Esophagus muscularis mucosa (tissue), 3 donors: Measurements from ENCODE around the gene RHOBTB3.

Experiments used
- CTCF ChIP-seq, 3 experiments: fragments of 200-600 bp in 2 of 3; fragments of 450-650 bp in 1 of 3; sonication (generic) in 2 of 3; IDR thresholded peaks; one replicate each; pipeline ENCODE4 v1.5.1; 2017 to 2019; ENCODE audit warnings: antibody characterized with exemption in 3 of 3, mild to moderate bottlenecking in 2 of 3, moderate library complexity in 1 of 3
- POLR2AphosphoS5 ChIP-seq, 2 donors: sonication (generic); formaldehyde crosslinking; IDR thresholded peaks; one replicate each; pipeline ENCODE4 v1.6.1; 2017; ENCODE audit warnings: antibody characterized with exemption in 2 of 2

- TF ChIP-seq POLR2AphosphoS5 (IDR thresholded peaks at IDR 0.05) (no peak), CTCF (IDR thresholded peaks at IDR 0.05) (no peak)
These were observed 22.3 kb upstream of the RHOBTB3 start for GRCh38 chr5:95708876-95709275.
